ENCODE data around the gene TMEM17. TPM values are rescaled to one million over a fixed set of nuclear protein-coding genes. Genes with fewer than 3 reads are reported as not detected.

TMEM17 gene
- total RNA-seq, 1 experiment from 2014 or later = 3.2 TPM

- H3K4me1 ChIP-seq (ENCODE audit: control insufficient read depth in 1 of 2, insufficient read depth in 2 of 2, low read length in 2 of 2) = no peaks in the 10 kb centered on the region
- CTCF ChIA-PET = no interaction called here
- H3K9me3 ChIP-seq (ENCODE audit: control insufficient read depth in 1 of 2, insufficient read depth in 1 of 2, low read depth in 1 of 2, low read length in 2 of 2) = no peaks in the 10 kb centered on the region
Observed at GRCh38 chr2:62529758-62530157, 23.8 kb upstream of the TMEM17 start.

GRCh38 chr2:62527478-62528210 lies 21.6 kb upstream of the TMEM17 start:
- Histone ChIP-seq H4K20me1 (ENCODE audit: insufficient read depth) (no peaks in the 10 kb centered on the region), H3K4me1 (ENCODE audit: control insufficient read depth in 1 of 2, insufficient read depth in 2 of 2, low read length in 2 of 2) (no peaks in the 10 kb centered on the region), H2AFZ (ENCODE audit: low read depth, low read length, poor library complexity, severe bottlenecking) (no peak overlapping the region), H3K4me2 (ENCODE audit: low read length) (no peak overlapping the region), H3K9ac (ENCODE audit: low read length) (no peak overlapping the region), H3K9me3 (ENCODE audit: control insufficient read depth in 1 of 2, insufficient read depth in 1 of 2, low read depth in 1 of 2, low read length in 2 of 2) (no peaks in the 10 kb centered on the region), H3K4me3 (replicated peaks in 1 of 2; ENCODE audit: low read depth in 1 of 2, low read length in 2 of 2) (no peak overlapping the region), H3K79me2 (ENCODE audit: insufficient read depth, low read length) (no peaks in the 10 kb centered on the region), H3K27me3 (ENCODE audit: insufficient read depth, low read length) (no peaks in the 10 kb centered on the region), H3K36me3 (ENCODE audit: control insufficient read depth in 1 of 2, insufficient read depth in 2 of 2, low read length in 2 of 2) (no peaks in the 10 kb centered on the region), H3K27ac (ENCODE audit: low read depth, low read length) (no peak overlapping the region), H3K9me2 (ENCODE audit: insufficient read depth) (no peaks in the 10 kb centered on the region)
- ChIA-PET RAD21 (ENCODE audit: low non-redundant PET in 1 of 2, low total read pairs in 2 of 2, uncharacterized antibody in 2 of 2, unreplicated experiment in 2 of 2) (no interaction called here), CTCF (no interaction called here), POLR2A (no interaction called here)
- BruUV-seq (replicated peaks) = no TSS peak
- intact Hi-C loops (cut with micrococcal nuclease) = no loop called here
- ATAC-seq (no peak), DNase-seq (ENCODE audit: low read depth, low spot score) (no peak)
- TF ChIP-seq FOSL1 (IDR thresholded peaks at IDR 0.05; ENCODE audit: low read depth) (no peak), ZFX (IDR thresholded peaks at IDR 0.05) (no peak), ZNF274 (IDR thresholded peaks at IDR 0.05; ENCODE audit: low read depth, low read length) (no peak), POLR2A (IDR thresholded peaks at IDR 0.05; ENCODE audit: borderline replicate concordance, extremely low read depth, insufficient read depth, insufficient read length) (no peak), CBX3 (IDR thresholded peaks at IDR 0.05; ENCODE audit: low read depth) (no peak), CEBPB (IDR thresholded peaks at IDR 0.05; ENCODE audit: low read depth) (no peak), SP1 (IDR thresholded peaks at IDR 0.05; ENCODE audit: low read depth) (no peak), REST (IDR thresholded peaks at IDR 0.05; ENCODE audit: low read depth) (no peak)

More at GRCh38 chr2:62529758-62530157, 23.8 kb upstream of the TMEM17 start:
- intact Hi-C loops (cut with micrococcal nuclease) = no loop called here
- BruUV-seq (replicated peaks) = no TSS peak
- Histone ChIP-seq H3K79me2 (ENCODE audit: insufficient read depth, low read length) (no peaks in the 10 kb centered on the region), H2AFZ (ENCODE audit: low read depth, low read length, poor library complexity, severe bottlenecking) (no peak overlapping the region), H3K27me3 (ENCODE audit: insufficient read depth, low read length) (no peaks in the 10 kb centered on the region), H4K20me1 (ENCODE audit: insufficient read depth) (no peaks in the 10 kb centered on the region), H3K9ac (ENCODE audit: low read length) (no peak overlapping the region), H3K36me3 (ENCODE audit: control insufficient read depth in 1 of 2, insufficient read depth in 2 of 2, low read length in 2 of 2) (no peaks in the 10 kb centered on the region), H3K27ac (ENCODE audit: low read depth, low read length) (no peak overlapping the region), H3K4me2 (ENCODE audit: low read length) (no peak overlapping the region), H3K4me3 (replicated peaks in 1 of 2; ENCODE audit: low read depth in 1 of 2, low read length in 2 of 2) (no peak overlapping the region), H3K9me2 (ENCODE audit: insufficient read depth) (no peaks in the 10 kb centered on the region)
- ATAC-seq = no peak
- TF ChIP-seq YY1 (IDR thresholded peaks at IDR 0.05; ENCODE audit: extremely low read depth, insufficient replicate concordance, low read depth, low read length) = no peak
- no peak for TF ChIP-seq SIN3A (IDR thresholded peaks at IDR 0.05; ENCODE audit: low read depth)
- no peak for TF ChIP-seq ELF1 (IDR thresholded peaks at IDR 0.05; ENCODE audit: borderline replicate concordance, low read depth)
- TF ChIP-seq POLR2A (IDR thresholded peaks at IDR 0.05; ENCODE audit: borderline replicate concordance, extremely low read depth, insufficient read depth, insufficient read length) = no peak
- no peak for TF ChIP-seq CEBPB (IDR thresholded peaks at IDR 0.05; ENCODE audit: low read depth)
- no peak for TF ChIP-seq MAX (IDR thresholded peaks at IDR 0.05)
- no peak for TF ChIP-seq RAD21 (IDR thresholded peaks at IDR 0.05; ENCODE audit: low read depth)
- TF ChIP-seq ZNF274 (IDR thresholded peaks at IDR 0.05; ENCODE audit: low read depth, low read length) = no peak
- no peak for TF ChIP-seq FOSL1 (IDR thresholded peaks at IDR 0.05; ENCODE audit: low read depth)
- ChIA-PET POLR2A (no interaction called here), RAD21 (ENCODE audit: low non-redundant PET in 1 of 2, low total read pairs in 2 of 2, uncharacterized antibody in 2 of 2, unreplicated experiment in 2 of 2) (no interaction called here)
- DNase-seq (ENCODE audit: low read depth, low spot score) = no peak
